ENCODE results near the gene PKDCC. TPM values are rescaled to one million over a fixed set of nuclear protein-coding genes. Genes with fewer than 3 reads are reported as not detected.
A peak's percentile ranks its signal among the peaks of the same experiment; 100 is the strongest.

The PKDCC gene
- total RNA-seq, 1 donor from 2014 or later = 81.9 TPM

DNA sequence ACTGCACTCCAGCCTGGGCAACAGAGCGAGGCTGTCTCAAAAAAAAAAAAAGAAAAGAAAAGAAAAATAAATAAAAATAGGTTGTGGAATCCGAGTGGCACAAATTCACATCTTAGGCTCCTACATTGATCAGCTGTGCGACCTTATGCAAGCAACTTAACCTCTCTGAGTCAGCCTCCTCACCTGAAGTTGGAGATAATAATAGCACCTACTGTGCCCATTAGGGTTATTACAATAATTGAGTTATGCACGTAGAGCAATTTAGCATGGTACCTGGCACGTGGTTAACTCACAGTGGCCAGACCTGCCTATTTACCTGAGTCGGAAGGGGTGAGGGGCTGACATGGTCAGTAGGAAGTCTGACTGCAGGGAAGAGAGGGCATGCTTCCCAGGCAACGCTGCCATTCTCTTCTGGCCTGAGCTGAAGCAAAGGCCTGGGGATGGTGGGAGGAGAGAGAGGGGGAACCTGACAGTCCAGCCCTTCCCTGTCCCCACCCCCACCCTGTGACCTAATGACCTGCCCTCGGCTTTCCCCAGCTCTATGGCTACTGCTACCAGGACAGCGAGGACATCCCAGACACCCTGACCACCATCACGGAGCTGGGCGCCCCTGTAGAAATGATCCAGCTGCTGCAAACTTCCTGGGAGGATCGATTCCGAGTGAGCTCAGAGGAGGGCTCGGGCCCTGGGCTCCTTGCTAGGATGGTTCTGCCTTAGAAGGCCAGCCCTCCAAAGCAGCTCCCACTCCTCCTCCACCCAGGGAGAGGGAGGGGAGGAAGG lies 5.1 kb downstream of the PKDCC start:
- H3K36me3 Mint-ChIP-seq (ENCODE audit: low read depth) = no peaks in the 10 kb centered on the region
- H3K27ac Mint-ChIP-seq (ENCODE audit: unreplicated experiment) = peak overlapping the region; percentile 89
- no peak for DNase-seq (ENCODE audit: low read depth, low spot score)
- TF ChIP-seq, protein P1, sequence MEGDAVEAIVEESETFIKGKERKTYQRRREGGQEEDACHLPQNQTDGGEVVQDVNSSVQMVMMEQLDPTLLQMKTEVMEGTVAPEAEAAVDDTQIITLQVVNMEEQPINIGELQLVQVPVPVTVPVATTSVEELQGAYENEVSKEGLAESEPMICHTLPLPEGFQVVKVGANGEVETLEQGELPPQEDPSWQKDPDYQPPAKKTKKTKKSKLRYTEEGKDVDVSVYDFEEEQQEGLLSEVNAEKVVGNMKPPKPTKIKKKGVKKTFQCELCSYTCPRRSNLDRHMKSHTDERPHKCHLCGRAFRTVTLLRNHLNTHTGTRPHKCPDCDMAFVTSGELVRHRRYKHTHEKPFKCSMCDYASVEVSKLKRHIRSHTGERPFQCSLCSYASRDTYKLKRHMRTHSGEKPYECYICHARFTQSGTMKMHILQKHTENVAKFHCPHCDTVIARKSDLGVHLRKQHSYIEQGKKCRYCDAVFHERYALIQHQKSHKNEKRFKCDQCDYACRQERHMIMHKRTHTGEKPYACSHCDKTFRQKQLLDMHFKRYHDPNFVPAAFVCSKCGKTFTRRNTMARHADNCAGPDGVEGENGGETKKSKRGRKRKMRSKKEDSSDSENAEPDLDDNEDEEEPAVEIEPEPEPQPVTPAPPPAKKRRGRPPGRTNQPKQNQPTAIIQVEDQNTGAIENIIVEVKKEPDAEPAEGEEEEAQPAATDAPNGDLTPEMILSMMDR (conservative IDR thresholded peaks at IDR 0.05) = no peak
- peak overlapping the region; percentile 70 for H3K4me3 Mint-ChIP-seq
- H3K9me3 Mint-ChIP-seq = no peaks in the 10 kb centered on the region
- peaks cover 64% of the 10 kb centered on the region for H3K4me1 Mint-ChIP-seq
- peaks cover 8% of the 10 kb centered on the region for H3K27me3 Mint-ChIP-seq (ENCODE audit: low read depth)

DNA sequence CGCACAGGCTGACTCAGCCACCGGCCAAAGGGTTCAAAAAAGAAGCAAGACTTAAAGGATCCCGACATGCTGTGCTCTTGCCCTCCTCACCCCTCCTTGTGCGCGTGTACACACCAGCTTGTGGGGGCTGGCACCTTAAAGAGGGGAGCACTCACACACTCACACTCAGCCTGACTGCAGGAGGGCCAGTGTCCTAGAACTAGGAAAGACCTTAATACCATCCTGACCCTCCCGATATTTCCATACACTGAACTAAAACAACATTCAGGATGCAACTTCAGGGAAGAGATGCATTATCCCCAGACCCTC lies 5.6 kb downstream of the PKDCC start:
- no peaks in the 10 kb centered on the region for H3K36me3 Mint-ChIP-seq (ENCODE audit: low read depth)
- TF ChIP-seq, protein P1 (conservative IDR thresholded peaks at IDR 0.05) = no peak
- H3K4me3 Mint-ChIP-seq = peak overlapping the region; percentile 70
- no peak for DNase-seq (ENCODE audit: low read depth, low spot score)
- H3K9me3 Mint-ChIP-seq = no peaks in the 10 kb centered on the region
- peak overlapping the region; percentile 89 for H3K27ac Mint-ChIP-seq (ENCODE audit: unreplicated experiment)
- peaks cover 8% of the 10 kb centered on the region for H3K27me3 Mint-ChIP-seq (ENCODE audit: low read depth)
- H3K4me1 Mint-ChIP-seq = peaks cover 64% of the 10 kb centered on the region

DNA sequence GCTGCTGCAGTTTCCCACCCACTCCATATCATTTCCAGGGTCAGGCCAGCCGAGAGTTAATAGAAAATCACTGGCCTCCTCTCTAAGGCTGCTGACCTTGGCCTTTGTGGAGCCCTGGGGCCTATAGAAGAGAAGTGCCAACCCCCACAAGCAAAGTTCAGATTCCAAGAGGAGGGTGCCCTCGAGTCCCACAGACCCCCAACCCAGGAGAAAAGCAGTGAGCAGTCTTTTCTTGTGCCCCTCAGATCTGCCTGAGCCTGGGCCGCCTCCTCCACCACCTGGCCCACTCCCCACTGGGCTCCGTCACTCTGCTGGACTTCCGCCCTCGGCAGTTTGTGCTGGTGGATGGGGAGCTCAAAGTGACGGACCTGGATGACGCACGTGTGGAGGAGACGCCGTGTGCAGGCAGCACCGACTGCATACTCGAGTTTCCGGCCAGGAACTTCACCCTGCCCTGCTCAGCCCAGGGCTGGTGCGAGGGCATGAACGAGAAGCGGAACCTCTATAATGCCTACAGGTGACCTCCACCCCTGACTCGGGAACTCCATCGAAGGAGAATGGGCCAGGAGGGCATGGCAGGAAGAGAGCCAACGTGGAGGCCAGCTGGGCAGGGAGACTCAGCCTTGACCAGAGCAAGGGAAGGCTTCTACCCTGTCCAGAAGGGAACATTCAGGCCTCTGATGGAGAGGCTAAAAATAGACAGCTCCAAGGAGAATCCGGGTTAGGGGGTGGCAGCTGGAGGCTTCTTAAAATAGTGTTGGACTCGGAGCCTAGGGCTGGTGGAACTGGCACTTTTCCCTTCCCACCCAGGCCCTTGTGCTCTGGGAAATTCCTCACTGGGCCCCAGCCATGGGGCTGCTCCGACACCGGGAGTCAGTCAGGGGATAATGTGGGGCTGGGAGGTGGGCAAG lies 6.2 kb downstream of the PKDCC start:
- H3K4me1 Mint-ChIP-seq = peaks cover 59% of the 10 kb centered on the region
- peaks cover 8% of the 10 kb centered on the region for H3K27me3 Mint-ChIP-seq (ENCODE audit: low read depth)
- DNase-seq (ENCODE audit: low read depth, low spot score) = no peak
- H3K36me3 Mint-ChIP-seq (ENCODE audit: low read depth) = no peaks in the 10 kb centered on the region
- H3K27ac Mint-ChIP-seq (ENCODE audit: unreplicated experiment) = peak overlapping the region; percentile 89
- TF ChIP-seq, protein P1 (conservative IDR thresholded peaks at IDR 0.05) = no peak
- peak overlapping the region; percentile 70 for H3K4me3 Mint-ChIP-seq
- H3K9me3 Mint-ChIP-seq = no peaks in the 10 kb centered on the region

DNA sequence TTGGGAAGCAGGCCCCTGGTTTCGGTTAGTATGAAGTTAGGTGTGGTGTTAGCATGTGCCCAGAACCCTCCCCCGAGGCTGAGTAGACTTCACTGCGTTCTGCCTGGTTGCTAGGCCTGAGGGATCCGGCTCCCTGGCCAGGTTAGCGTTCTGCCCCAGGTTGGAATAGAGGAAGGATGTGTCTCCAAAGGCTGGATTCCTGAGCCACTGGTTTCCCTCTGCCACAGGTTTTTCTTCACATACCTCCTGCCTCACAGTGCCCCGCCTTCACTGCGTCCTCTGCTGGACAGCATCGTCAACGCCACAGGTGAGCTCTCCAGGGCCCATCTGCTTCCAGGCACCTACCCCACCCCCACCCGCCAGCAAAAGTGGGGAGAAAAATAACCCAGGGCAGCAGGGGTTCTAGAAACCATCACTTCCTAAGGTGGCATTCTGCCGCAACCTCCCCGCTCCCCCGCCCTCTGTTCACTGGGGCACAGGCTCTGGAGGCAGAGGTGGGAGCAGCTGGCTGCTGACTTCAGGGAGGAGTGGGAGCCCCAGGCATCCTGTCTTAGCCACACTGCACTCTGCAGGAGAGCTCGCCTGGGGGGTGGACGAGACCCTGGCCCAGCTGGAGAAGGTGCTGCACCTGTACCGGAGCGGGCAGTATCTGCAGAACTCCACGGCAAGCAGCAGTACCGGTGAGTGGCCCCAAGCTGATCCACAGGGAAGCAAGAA lies 7.1 kb downstream of the PKDCC start:
- DNase-seq (ENCODE audit: low read depth, low spot score) = no peak
- Mint-ChIP-seq H3K27ac (ENCODE audit: unreplicated experiment) (no peak overlapping the region), H3K36me3 (ENCODE audit: low read depth) (peaks cover 4% of the 10 kb centered on the region), H3K9me3 (no peaks in the 10 kb centered on the region), H3K4me3 (no peak overlapping the region), H3K27me3 (ENCODE audit: low read depth) (peaks cover 8% of the 10 kb centered on the region), H3K4me1 (peaks cover 51% of the 10 kb centered on the region)
- TF ChIP-seq, protein P1 (conservative IDR thresholded peaks at IDR 0.05) = no peak
